NT2/D1 (cell line): ENCODE measurements around the gene P2RX2.

Experiments
- SUZ12 ChIP-seq: IDR thresholded peaks from 2 replicates; pipeline ENCODE4 v1.6.1; 2011; ENCODE audit not compliant: insufficient read length, insufficient read depth; ENCODE audit errors: extremely low read depth
- YY1 ChIP-seq: IDR thresholded peaks from 2 replicates; pipeline ENCODE4 v1.6.1; 2011; ENCODE audit not compliant: insufficient read length, insufficient read depth
- ZNF274 ChIP-seq: IDR thresholded peaks from 2 replicates; pipeline ENCODE4 v1.6.1; 2011; ENCODE audit warnings: mild to moderate bottlenecking, low read depth, low read length

GRCh38 chr12:132651444-132652100 lies 33.0 kb downstream of the P2RX2 start:
- TF ChIP-seq YY1 (no peak), ZNF274 (no peak), SUZ12 (no peak)
